SK-N-SH treated with all-trans-retinoic acid at 6 μM for 48 hours (cell line): ENCODE results near the gene PLCH2.

ENCODE experiments used
- ARNTL ChIP-seq: fragments of 450-650 bp; formaldehyde crosslinking; IDR thresholded peaks from 2 replicates; pipeline ENCODE4 v1.5.0; 2020; ENCODE audit warnings: low read depth, mild to moderate bottlenecking, moderate library complexity, borderline replicate concordance
- ESRRG ChIP-seq: fragments of 250-450 bp; sonication (Bioruptor Pico); IDR thresholded peaks from 2 replicates; pipeline ENCODE4 v1.6.1; 2021; ENCODE audit warnings: mild to moderate bottlenecking
- ISL1 ChIP-seq: fragments of 250-450 bp; sonication (Bioruptor Pico); IDR thresholded peaks from 2 replicates; pipeline ENCODE4 v2.1.2; 2022; ENCODE audit warnings: mild to moderate bottlenecking, moderate library complexity
- TCF4 ChIP-seq: fragments of 250-450 bp; sonication (Bioruptor Pico); IDR thresholded peaks from 2 replicates; pipeline ENCODE4 v1.8.0; 2021; ENCODE audit warnings: mild to moderate bottlenecking, moderate library complexity, borderline replicate concordance
- TSHZ2 ChIP-seq: fragments of 250-450 bp; sonication (Bioruptor Pico); IDR thresholded peaks from 2 replicates; pipeline ENCODE4 v1.5.0; 2020; ENCODE audit warnings: mild to moderate bottlenecking, moderate library complexity
- ZC3H10 ChIP-seq: fragments of 250-450 bp; sonication (Bioruptor Pico); IDR thresholded peaks from 2 replicates; pipeline ENCODE4 v1.5.1; 2021; ENCODE audit warnings: mild to moderate bottlenecking, moderate library complexity
- ZFP30 ChIP-seq: fragments of 450-650 bp; formaldehyde crosslinking; IDR thresholded peaks from 2 replicates; pipeline ENCODE4 v1.5.0; 2022; ENCODE audit warnings: mild to moderate bottlenecking, moderate library complexity

DNA sequence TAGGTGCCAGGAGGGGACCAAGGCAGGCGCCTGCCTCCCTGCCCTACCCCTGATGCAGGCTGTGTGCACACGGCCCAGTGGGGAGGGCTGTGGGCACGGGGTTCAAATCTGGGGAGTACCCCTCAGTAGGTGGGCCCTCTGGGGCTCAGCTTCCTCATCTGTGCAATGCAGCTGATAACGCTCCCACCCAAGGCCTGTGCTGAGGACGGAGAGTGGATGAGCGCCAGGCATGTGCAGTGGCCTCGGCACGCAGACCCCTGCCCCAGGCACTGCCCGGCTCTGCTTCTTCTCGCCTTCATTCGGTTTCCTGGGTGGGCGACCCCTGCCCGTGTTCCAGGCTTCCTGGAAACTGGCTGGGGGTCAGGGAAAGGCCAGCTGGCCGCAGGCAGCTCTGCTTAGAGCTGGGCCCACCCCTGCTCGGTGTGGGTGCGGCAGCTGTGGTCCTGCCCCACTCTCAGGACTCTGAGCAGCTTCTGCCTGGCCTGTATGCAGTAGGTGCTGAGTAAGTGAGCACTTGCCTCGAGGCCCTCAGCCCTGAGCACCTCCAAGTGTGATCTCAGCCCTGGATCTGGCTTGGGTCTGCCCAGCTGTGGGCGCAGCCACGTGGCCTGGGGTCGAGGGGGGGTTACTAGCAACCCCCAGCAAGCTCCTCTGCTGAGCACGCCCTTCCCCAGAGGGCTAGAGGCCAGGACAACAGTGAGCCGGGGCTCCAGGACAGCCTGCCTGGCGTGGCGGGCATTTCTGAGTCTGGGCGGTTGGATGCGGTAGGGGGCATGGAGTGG is 68.2 kb downstream of the PLCH2 start:
- TF ChIP-seq ESRRG (CRISPR knock-in tag) (no peak), ZFP30 (CRISPR knock-in tag) (no peak), ISL1 (CRISPR knock-in tag) (no peak), ARNTL (CRISPR knock-in tag) (no peak), TSHZ2 (CRISPR knock-in tag) (no peak), ZC3H10 (CRISPR knock-in tag) (no peak), TCF4 (CRISPR knock-in tag) (no peak)
